ENCODE measurements around the gene PTPRN2. TPM values are rescaled to one million over a fixed set of nuclear protein-coding genes. Genes with fewer than 3 reads are reported as not detected.

The PTPRN2 gene
- total and polyA plus RNA-seq, 8 donors = 4.9 to 136 (median 46.8) TPM

- WGBS, 5 donors = 83 to 93% (median 92%) methylated on average over 36 to 46 of the region's 46 CpGs
- no peak for DNase-seq
- intact Hi-C loops (cut with DNase I; ENCODE audit: low total_unique reads) = no loop called here
Observed at GRCh38 chr7:157813741-157814661, 773.6 kb downstream of the PTPRN2 start.

GRCh38 chr7:157813053-157813452, 774.6 kb downstream of the PTPRN2 start:
- H3K9me3 ChIP-seq = peaks cover 0 to 22% (median 0%) of the 10 kb centered on the region in 4 donors
- no peak for TF ChIP-seq EP300 (IDR thresholded peaks at IDR 0.05)
- no peak for TF ChIP-seq POLR2AphosphoS5 (IDR thresholded peaks at IDR 0.05)
- TF ChIP-seq CTCF (IDR thresholded peaks at IDR 0.05) = no peak
- no peak for TF ChIP-seq POLR2A (IDR thresholded peaks at IDR 0.05)
- no peak for DNase-seq
- no peak overlapping the region for H3K27ac ChIP-seq
- no peaks in the 10 kb centered on the region for H3K27me3 ChIP-seq
- H3K36me3 ChIP-seq = no peaks in the 10 kb centered on the region
- no peaks in the 10 kb centered on the region for H3K4me1 ChIP-seq
- intact Hi-C loops (cut with DNase I; ENCODE audit: low total_unique reads) = no loop called here
- H3K4me3 ChIP-seq = no peak overlapping the region
- WGBS, 5 donors = 90 to 96% (median 94%) methylated on average over 14 to 17 of the region's 17 CpGs

More at GRCh38 chr7:157813741-157814661, 773.6 kb downstream of the PTPRN2 start:
- no peak overlapping the region for H3K27ac ChIP-seq
- peaks cover 0 to 4% (median 0%) of the 10 kb centered on the region in 3 donors for H3K27me3 ChIP-seq
- H3K4me3 ChIP-seq = no peak overlapping the region
- TF ChIP-seq POLR2A (IDR thresholded peaks at IDR 0.05) (no peak), CTCF (IDR thresholded peaks at IDR 0.05) (no peak), POLR2AphosphoS5 (IDR thresholded peaks at IDR 0.05) (no peak), EP300 (IDR thresholded peaks at IDR 0.05) (no peak)
- peaks cover 0 to 14% (median 0%) of the 10 kb centered on the region in 4 donors for H3K9me3 ChIP-seq
- no peaks in the 10 kb centered on the region for H3K4me1 ChIP-seq
- H3K36me3 ChIP-seq = no peaks in the 10 kb centered on the region

- TF ChIP-seq POLR2A (IDR thresholded peaks at IDR 0.05) = no peak
- TF ChIP-seq CTCF (IDR thresholded peaks at IDR 0.05) = no peak
- no peak for TF ChIP-seq POLR2AphosphoS5 (IDR thresholded peaks at IDR 0.05)
- no peak for TF ChIP-seq EP300 (IDR thresholded peaks at IDR 0.05)
- DNase-seq = no peak
Observed at GRCh38 chr7:157811946-157812345, 775.7 kb downstream of the PTPRN2 start.

GRCh38 chr7:157809863-157810851, 777.5 kb downstream of the PTPRN2 start:
- Histone ChIP-seq H3K9me3 (peaks cover 0 to 24% (median 0%) of the 10 kb centered on the region in 4 donors), H3K27ac (no peak overlapping the region), H3K36me3 (no peaks in the 10 kb centered on the region), H3K27me3 (no peaks in the 10 kb centered on the region), H3K4me1 (no peaks in the 10 kb centered on the region), H3K4me3 (no peak overlapping the region)
- WGBS, 5 donors = 94 to 97% (median 97%) methylated on average over 24 to 55 of the region's 55 CpGs
- no peak for DNase-seq
- intact Hi-C loops (cut with DNase I; ENCODE audit: low total_unique reads) = no loop called here
- no peak for TF ChIP-seq CTCF (IDR thresholded peaks at IDR 0.05)
- no peak for TF ChIP-seq EP300 (IDR thresholded peaks at IDR 0.05)
- TF ChIP-seq POLR2AphosphoS5 (IDR thresholded peaks at IDR 0.05) = no peak
- no peak for TF ChIP-seq POLR2A (IDR thresholded peaks at IDR 0.05)

More at GRCh38 chr7:157811946-157812345, 775.7 kb downstream of the PTPRN2 start:
- Histone ChIP-seq H3K27me3 (no peaks in the 10 kb centered on the region), H3K36me3 (no peaks in the 10 kb centered on the region), H3K4me3 (no peak overlapping the region), H3K4me1 (no peaks in the 10 kb centered on the region), H3K27ac (no peak overlapping the region), H3K9me3 (peaks cover 0 to 24% (median 0%) of the 10 kb centered on the region in 4 donors)
- intact Hi-C loops (cut with DNase I; ENCODE audit: low total_unique reads) = no loop called here
- WGBS, 5 donors = 86 to 94% (median 92%) methylated on average over 16 of the region's 16 CpGs
